ENCODE measurements around the gene TUBA1A.
A peak's percentile ranks its signal among the peaks of the same experiment; 100 is the strongest.
"Not testable (repeated sequence)": the region's sequence is repeated elsewhere in the genome, so short reads cannot be mapped to it uniquely, and the experiment has no call there.

The TUBA1A gene

DNA sequence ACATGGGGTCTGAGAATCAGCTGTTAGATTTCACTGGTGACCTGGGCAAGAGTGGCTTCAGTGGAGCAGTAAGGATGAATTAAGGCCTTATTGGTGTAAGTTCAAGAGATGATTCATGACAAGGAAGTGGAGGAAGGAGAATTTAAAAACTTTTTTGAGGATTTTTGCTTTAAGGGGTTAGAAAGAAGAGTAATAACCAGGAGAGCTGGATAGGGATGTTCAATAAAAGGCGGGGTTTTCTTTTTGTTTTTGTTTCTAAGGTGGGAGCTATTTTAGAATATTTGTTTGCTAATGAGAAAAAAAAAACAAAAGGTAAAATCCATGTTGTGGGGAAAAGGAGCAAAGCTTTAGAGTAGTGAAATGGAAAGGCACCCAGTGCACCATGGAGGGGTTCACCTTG, 42.5 kb downstream of the TUBA1A start:
- no peak for DNase-seq

DNA sequence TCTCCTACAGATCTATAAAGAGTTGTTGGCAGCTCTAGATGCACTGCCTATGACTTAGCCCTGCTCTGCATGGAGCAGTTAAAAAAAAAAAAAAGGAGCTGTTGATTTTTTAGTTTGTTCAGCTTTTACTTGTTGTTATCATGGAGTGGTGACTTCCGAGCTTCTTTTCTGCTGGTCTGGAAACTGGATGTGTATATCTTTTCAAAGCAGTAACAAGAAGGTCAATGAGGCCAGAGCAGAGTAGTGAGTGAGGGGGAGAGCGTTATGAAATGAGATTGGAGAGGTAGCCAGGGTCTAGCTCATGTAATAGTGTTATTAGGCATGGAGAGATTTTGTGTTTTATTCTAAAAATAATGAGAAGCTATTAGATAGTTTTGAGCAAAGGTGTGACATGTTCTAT, 44.5 kb downstream of the TUBA1A start:
- DNase-seq: no peak

DNA sequence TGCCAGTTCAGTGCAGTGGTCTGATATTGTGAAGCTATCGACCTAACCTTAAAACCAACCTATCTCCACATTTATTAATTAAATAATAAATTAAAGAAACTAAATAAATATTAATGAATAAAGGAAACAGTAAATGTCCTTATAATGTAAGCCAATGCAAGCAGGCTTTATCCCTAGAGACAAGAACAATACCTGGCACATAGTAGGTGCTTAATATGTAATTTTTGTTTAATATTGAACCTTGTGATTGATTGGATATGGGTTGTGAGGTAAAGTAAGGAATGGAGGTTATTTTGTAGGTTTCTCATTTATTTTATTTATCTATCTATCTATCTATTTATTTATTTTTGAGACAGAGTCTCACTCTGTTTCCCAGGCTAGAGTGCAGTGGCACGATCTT, 49.9 kb downstream of the TUBA1A start:
- DNase-seq: no peak

DNA sequence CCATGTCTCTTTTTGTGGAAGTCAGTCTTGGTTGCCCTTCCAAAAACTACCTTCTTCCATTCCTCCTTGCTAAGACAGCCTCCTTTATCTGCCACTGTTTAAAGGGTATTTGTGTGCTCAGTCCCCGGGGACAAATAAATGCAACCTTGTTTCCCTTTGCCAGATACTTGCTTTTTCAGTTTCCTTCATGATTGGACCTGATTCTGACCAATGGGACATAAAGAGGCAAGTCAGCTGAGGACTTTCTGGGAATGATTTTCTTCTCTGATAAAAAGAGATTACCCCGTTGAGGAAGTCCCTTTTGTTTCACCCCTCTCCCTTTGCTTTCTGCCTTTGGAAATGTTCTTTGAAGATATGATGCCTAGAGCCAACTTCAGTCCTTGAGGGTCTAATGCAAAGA, 50.3 kb downstream of the TUBA1A start:
- peak; percentile 38 for DNase-seq

DNA sequence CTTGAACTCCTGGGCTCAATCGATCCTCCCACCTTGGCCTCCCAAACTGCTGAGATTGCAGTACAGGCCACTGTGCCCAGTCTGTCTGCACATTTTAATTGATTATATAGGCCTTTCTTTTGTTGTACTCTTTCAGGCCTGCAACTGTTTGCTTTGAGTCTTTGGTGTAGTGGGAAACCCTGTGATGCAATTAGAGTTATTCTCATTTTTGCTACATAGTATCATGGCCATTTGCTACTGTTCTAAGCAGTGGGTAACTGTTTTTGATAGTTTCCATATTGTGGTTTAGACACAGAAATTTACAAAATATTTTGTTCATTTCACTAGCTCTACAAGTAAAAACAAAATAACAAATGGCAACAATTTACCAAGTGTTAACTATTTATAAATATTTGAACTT, 51.4 kb downstream of the TUBA1A start:
- DNase-seq: no peak

DNA sequence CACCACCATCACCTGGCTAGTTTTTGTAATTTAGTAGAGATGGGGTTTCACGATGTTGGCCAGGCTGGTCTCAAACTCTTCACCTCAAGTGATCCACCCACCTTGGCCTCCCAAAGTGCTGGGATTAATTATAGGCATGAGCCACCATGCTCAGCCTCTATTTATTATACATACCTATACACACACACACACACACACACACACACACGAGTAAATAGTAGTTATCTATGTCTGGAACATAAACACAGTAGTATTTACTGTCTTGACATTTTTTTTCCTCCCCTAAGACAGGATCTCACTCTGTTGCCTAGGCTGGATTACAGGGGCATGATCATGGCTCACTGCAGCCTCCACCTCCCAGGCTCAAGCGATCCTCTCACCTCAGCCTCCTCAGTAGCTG, 51.9 kb downstream of the TUBA1A start:
- not testable (repeated sequence) for DNase-seq
